DMS114 treated with DMSO at 0.1 percent for 48 hours (cell line): ENCODE measurements around the gene GJB2.

Source experiments
- DNase-seq: peaks from one replicate; lab custom pipeline; 2025; ENCODE audit not compliant: unreplicated experiment; lab: John Stamatoyannopoulos, UW

Gene GJB2

GRCh38 chr13:20193162-20193906 is 596 bp upstream of the GJB2 start:
- no peak for DNase-seq

GRCh38 chr13:20192158-20192835 is 441 bp downstream of the GJB2 start:
- no peak for DNase-seq

DNA sequence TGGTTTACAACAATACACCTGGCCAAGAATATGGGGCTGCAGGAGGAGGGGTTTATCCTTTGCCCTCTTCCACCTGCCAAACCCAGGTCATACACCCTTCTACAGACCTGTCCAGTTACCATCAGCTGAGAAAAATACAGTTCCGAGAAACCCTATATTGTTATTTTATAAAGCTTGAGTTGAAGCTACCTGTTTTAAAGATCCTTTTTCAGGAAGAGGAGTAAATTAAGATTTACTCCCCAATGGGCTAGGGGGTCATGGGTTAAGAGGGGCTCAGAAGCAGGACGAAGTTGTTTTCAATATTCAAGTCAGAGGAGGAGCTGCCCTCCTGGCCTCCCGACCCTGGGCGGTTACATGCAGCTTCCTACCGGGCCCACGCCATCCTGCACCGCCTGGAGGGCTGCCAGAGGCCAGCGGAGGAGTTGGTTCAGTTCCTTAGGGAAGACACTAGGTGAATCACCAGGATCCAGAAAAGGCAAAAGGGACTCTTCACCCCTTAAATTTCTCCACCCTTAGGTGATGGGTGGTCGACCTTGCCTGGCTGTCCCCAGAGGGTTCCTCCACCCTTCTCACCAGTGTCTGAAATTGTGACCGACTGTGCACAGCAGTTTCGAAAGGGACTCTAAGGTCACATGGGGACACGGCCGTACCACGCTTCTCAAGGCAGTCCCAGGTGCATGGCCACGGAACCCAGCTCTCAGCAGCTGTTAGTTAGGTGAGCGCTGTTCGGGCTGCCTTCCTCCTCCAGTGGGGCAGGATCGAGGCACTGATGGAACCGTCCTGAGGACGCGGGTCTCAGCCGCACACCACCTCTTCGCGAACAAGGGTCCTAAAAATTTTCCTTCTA is 1.2 kb downstream of the GJB2 start:
- DNase-seq, result no peak

DNA sequence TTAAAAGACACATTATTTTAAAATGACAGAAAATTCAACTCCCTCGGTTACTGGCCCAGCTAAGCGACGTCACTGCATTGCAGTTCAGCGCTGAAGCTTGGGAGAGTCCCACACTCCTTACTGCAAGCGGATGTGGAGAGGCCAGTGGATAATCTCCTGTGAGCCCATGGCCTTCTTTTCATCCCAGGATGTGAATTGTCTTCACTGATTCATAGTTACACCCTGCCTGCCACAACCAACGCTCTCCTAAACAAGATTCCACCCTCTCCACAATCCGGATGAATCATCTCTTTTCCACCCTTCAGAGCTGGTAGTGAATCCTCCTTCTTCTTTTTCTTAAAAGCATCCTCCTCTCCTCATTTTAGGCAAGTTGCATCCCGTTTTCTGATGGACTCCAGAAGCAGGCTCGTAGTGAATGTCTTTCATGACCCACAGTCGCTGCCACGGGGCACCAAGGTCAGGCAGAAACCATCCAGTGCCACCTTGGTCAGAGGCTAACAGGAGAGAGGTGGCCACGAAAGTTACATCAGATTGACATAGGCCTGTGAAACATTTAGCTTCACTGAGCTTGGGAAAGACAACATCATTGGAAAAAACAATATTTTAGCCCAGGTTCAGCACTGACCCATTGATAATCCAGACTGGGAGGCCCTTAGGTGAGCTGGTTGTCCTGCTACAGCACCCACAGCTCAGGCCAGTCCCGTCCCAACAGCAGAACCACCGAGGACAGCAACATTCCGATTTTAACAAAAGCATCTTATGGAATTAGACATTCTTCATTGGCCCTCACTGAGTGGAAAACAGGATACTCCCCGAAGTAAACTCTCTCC is 2.0 kb downstream of the GJB2 start:
- no peak for DNase-seq

DNA sequence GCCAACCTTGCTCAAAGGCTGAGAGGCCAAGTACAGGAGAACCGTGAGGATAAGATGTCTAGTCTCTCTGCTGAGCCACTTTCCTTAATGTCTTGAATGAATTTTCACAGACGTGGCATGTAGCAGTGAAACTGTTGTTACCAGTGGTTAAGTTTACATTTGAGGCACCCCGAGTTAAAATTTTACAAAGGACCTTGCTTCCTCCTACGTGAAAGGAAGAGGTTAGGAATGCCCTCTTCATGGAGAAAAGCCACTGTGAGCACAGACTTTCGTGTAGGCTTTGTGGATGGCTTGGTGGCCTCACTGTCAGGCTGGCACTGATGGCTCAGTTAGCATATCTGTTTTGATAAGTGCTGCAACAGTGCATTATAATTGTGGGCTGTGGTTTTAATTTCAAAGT is 2.7 kb downstream of the GJB2 start:
- DNase-seq, result no peak

- no peak for DNase-seq
Measured at GRCh38 chr13:20188667-20189553, 3.8 kb downstream of the GJB2 start.

DNA sequence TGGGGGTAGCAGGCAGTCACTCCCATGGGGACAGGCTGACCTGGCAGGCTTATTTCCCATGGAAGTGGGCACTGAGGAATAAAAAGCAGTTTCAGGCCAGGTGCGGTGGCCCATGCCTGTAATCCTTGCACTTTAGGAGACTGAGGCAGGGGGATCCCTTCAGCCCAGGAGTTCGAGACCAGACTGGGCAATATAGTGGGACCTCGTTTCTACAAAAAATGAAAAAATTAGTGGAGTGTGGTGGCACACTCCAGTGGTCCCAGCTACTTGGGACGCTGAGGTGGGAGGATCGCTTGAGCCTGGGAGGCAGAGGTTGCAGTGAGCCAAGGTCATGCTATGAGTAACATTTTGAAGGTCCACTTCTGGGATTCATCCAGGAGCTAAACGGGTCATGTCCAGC is 6.0 kb downstream of the GJB2 start:
- DNase-seq, result no peak

- no peak for DNase-seq
Measured at GRCh38 chr13:20185366-20186056, 7.2 kb downstream of the GJB2 start.

- peak; percentile 23 for DNase-seq
Measured at GRCh38 chr13:20182231-20182846, 10.4 kb downstream of the GJB2 start.

DNA sequence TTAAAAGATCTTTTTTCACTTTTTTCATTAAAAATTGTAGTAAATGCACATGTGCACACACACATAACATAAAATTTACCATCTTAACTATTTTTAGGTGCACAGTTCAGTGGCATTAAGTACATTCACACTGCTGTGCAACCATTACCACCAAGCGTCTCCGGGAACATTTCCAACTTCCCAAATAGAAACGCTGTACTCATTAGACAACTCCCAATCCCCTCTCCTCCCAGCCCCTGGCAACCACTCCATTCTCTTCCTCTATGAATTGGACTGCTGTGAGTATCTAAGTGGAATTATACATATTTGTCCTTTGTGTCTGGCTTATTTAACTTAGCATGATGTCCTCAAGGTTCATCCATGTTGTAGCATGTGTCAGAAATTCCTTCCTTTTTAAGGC is 11.6 kb downstream of the GJB2 start:
- DNase-seq, result no peak

DNA sequence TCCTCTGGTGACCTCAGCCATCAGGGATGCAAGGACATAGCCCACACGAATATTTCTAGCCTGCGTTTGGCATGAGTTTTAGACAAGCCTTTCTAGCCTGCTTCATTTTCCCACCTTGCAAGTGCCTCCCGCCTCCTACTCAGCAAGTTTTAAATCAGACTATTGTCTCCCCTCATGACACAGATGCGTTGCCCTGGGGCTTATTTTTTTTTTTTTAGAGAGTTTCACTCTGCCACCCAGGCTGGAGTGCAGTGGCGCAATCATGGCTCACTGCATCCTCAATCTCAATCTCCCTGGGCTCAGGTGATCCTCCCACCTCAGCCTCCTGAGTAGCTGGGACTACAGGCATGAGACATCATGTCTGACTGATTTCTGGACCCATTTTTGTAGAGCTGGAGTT is 14.6 kb downstream of the GJB2 start:
- DNase-seq, result no peak

- no peak for DNase-seq
Measured at GRCh38 chr13:20177049-20177831, 15.5 kb downstream of the GJB2 start.

GRCh38 chr13:20175907-20176652 is 16.7 kb downstream of the GJB2 start:
- no peak for DNase-seq

DNA sequence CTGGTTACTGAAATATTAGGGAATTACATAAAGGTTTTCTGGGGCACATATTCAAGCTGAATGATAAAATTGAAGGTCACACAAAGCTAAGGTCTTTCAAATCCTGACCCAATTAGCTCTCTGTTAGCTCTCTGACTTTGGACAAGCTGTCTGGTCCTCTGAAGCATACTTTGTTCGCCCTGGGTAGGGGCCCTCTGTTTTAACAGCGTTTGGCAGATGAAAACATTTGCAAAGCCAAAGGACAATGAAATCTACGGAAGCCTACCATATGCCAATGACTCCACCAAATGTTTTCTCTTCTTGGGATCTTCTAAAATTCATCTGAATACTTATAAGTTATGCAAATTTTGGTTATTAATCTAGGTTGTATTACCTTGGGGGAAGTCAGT is 17.3 kb downstream of the GJB2 start:
- no peak for DNase-seq

DNA sequence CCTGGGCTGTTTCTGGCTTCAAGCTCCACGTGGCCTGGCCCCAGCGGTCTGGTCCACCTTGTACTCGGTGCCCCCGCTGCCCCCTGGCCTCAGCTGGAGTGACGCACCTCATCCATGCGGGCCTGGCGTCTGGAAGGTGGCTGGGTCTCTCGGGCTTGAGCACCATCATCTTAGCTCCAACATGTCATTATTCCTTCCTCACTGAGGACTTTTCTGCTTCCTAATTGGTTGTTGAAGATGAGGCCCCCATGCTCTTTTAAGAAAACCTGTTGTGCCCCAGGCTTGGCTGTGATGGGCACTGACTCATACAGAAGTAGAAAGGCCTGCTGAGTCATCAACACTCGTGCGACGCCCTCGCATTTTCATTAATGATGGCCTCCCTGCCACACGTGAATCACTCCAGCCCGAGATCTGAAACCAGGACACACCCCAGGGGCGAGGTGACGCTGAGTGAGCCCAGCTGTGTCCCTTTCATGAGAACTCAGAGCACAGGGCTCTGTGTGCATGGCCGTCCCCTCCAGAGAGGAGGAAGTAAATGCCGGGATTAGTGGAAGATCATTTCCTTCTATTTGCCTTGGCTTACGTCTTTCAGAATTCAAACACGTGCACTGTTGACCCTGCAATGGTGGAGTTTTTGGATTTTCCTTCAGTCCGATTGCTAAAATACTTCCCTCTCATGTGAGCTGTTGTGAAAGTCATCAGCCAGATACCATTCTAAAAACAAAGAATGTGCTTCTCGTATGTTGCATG is 17.9 kb downstream of the GJB2 start:
- no peak for DNase-seq

DNA sequence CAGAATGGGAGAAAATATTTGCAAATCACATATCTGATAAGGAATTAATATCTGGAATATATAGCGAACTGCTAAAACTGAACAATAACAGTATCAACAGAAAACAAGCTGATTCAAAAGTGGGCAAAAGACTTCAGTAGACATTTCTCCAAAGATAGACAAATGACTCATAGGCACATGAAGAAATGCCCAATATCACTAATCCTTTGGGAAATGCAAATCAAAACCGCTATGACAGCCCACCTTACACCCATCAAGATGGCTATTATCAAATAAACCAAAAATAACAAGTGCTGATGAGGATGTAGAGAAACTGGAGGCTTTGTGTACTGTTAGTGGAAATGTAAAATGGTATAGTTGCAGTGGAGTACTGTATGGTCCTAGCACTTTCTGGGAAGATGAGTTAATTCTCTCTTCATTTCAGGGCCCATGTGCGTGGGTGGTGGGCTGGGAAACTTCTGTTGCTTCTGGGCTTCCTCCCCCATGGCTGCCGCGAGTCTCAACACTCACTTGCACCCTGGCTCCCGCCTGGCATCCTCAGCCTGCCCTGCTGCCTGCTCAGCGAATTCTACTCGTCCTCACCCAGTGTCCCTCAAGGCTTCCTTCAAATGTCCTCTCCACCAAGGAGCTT is 19.5 kb downstream of the GJB2 start:
- no peak for DNase-seq
